ENCODE data around the gene TRIM40. TPM values are rescaled to one million over a fixed set of nuclear protein-coding genes. Genes with fewer than 3 reads are reported as not detected.

TRIM40 gene
- total RNA-seq, 4 donors from 2014 or later = not detected

DNA sequence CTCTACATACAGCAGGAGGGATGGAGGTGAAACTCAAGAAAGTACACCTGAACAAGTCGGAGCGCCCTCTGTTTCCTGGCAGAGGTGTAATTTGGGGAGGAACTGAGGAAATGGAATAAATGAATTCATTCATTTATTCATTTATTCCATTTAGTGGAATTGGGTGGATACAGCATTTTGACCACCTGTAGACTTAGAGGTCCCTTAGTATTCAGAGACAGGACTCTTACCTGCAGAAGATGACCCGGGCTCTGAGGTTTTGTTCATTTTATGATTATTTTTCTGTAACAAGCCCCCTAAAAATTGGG, 32.1 kb upstream of the TRIM40 start:
- H3K9me3 ChIP-seq = no peaks in the 10 kb centered on the region
- H3K27me3 ChIP-seq = no peaks in the 10 kb centered on the region
- no peak overlapping the region for H3K4me3 ChIP-seq (replicated peaks in 1 of 3)
- 34 to 55% methylated on average over 3 of the region's 3 CpGs for WGBS, 2 donors
- H3K4me1 ChIP-seq = peaks cover 14 to 29% of the 10 kb centered on the region in 2 donors
- TF ChIP-seq, protein P1, sequence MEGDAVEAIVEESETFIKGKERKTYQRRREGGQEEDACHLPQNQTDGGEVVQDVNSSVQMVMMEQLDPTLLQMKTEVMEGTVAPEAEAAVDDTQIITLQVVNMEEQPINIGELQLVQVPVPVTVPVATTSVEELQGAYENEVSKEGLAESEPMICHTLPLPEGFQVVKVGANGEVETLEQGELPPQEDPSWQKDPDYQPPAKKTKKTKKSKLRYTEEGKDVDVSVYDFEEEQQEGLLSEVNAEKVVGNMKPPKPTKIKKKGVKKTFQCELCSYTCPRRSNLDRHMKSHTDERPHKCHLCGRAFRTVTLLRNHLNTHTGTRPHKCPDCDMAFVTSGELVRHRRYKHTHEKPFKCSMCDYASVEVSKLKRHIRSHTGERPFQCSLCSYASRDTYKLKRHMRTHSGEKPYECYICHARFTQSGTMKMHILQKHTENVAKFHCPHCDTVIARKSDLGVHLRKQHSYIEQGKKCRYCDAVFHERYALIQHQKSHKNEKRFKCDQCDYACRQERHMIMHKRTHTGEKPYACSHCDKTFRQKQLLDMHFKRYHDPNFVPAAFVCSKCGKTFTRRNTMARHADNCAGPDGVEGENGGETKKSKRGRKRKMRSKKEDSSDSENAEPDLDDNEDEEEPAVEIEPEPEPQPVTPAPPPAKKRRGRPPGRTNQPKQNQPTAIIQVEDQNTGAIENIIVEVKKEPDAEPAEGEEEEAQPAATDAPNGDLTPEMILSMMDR (IDR thresholded peaks at IDR 0.05) = no peak
- TF ChIP-seq POLR2A (IDR thresholded peaks at IDR 0.05) = no peak
- no peak overlapping the region for H3K27ac ChIP-seq
- DNase-seq = no peak
- H3K36me3 ChIP-seq = no peaks in the 10 kb centered on the region
- intact Hi-C loops (cut with DNase I) = loop anchor here (2.0 kb wide), 1 partner anchor 27 kb away; no protein-coding TSS in a partner anchor

DNA sequence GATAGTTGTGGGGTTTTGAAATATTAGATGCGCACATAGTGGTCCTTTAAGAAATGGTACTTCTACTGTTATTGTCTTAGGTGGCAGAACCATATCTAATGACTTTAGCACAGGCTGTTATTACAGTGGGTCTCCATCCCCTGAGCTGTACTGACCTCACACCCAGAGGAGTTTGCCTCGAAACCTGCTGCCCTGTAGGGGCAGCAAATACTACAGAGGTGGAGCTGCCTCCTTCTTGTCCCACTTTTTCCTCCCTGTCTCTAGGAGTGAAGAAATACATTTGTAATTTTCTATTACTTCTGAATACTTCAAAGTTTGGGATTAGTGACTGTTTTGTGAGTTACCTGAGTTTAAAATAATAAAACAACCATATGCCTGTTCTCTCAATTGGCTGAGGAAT, 31.3 kb upstream of the TRIM40 start:
- WGBS, 2 donors = 86 to 93% methylated on average over 2 of the region's 2 CpGs
- H3K27ac ChIP-seq = no peak overlapping the region
- TF ChIP-seq, protein P1 (IDR thresholded peaks at IDR 0.05) = no peak
- TF ChIP-seq POLR2A (IDR thresholded peaks at IDR 0.05) = no peak

DNA sequence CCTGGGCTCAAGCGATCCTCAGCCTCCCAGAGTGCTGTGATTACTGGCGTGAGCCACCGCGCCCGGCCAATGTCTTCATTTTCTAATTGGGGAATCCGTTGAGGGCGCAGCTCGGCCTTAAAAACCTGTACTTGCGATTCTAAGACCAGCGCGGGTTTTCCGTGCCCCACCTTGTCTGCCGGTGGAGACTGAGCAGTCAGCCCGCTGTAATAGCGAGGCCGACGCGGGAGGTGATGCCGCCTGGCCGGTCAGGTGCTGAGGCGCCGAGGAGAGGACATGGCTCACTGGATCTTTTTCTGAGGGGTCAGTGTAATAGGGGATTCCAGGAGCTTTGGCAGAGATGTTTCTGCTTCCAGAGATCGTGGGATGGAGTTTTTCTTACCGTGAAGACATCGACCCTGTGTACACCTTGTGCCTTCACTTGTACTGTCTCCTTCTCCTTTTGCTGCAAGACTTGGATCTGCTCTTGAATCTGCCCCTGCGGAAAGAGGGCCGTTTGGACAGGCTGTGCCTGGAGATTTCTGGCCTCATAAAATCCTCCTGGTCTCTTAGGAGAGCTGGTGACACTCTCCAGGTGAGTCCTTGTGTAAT, 24.6 kb upstream of the TRIM40 start:
- Histone ChIP-seq H3K4me3 (replicated peaks in 1 of 3) (no peak overlapping the region), H3K27me3 (peaks cover 3% of the 10 kb centered on the region), H3K36me3 (no peaks in the 10 kb centered on the region), H3K4me1 (no peaks in the 10 kb centered on the region), H3K9me3 (no peaks in the 10 kb centered on the region), H3K27ac (no peak overlapping the region)
- TF ChIP-seq POLR2A (IDR thresholded peaks at IDR 0.05) = no peak
- DNase-seq = no peak
- intact Hi-C loops (cut with DNase I) = no loop called here
- WGBS, 2 donors = 31 to 43% methylated on average over 24 to 27 of the region's 27 CpGs

More for the DNA sequence above, 31.3 kb upstream of the TRIM40 start:
- no peak for DNase-seq
- no peaks in the 10 kb centered on the region for H3K9me3 ChIP-seq
- H3K4me3 ChIP-seq (replicated peaks in 1 of 3) = no peak overlapping the region
- intact Hi-C loops (cut with DNase I) = loop anchor here (2.0 kb wide), 1 partner anchor 26 kb away; no protein-coding TSS in a partner anchor
- H3K4me1 ChIP-seq = peaks cover 14 to 29% of the 10 kb centered on the region in 2 donors
- H3K27me3 ChIP-seq = no peaks in the 10 kb centered on the region
- no peaks in the 10 kb centered on the region for H3K36me3 ChIP-seq

- no peaks in the 10 kb centered on the region for H3K4me1 ChIP-seq
- peaks cover 3% of the 10 kb centered on the region for H3K27me3 ChIP-seq
- 80 to 81% methylated on average over 10 of the region's 10 CpGs for WGBS, 2 donors
- no peak for TF ChIP-seq POLR2A (IDR thresholded peaks at IDR 0.05)
- TF ChIP-seq, protein P1 (IDR thresholded peaks at IDR 0.05) = no peak
- no peak overlapping the region for H3K27ac ChIP-seq
- H3K4me3 ChIP-seq (replicated peaks in 1 of 3) = no peak overlapping the region
- no peak for DNase-seq
- no peaks in the 10 kb centered on the region for H3K9me3 ChIP-seq
- intact Hi-C loops (cut with DNase I) = no loop called here
- H3K36me3 ChIP-seq = no peaks in the 10 kb centered on the region
Measured at GRCh38 chr6:30112402-30112994, 23.4 kb upstream of the TRIM40 start.

- Histone ChIP-seq H3K9me3 (no peaks in the 10 kb centered on the region), H3K27ac (no peak within 1 kb of the TSS), H3K4me1 (no peaks in the 10 kb centered on the region), H3K36me3 (no peaks in the 10 kb centered on the region), H3K4me3 (replicated peaks in 1 of 3) (no peak within 1 kb of the TSS), H3K27me3 (peaks cover 3% of the 10 kb centered on the region)
- intact Hi-C loops (cut with DNase I) = no loop called here
- TF ChIP-seq, protein P1 (IDR thresholded peaks at IDR 0.05) = no peak
- TF ChIP-seq POLR2A (IDR thresholded peaks at IDR 0.05) = no peak
- no peak for DNase-seq
- 78 to 80% methylated on average over 3 of the region's 3 CpGs for WGBS, 2 donors
Measured at GRCh38 chr6:30113003-30113759, 22.8 kb upstream of the TRIM40 start, which contains the start of gene TRIM31. Gene TRIM31 (minus strand): TSS chr6:30113090. CDS start chr6:30112805, 285 bp downstream.

Data from thyroid gland (tissue), 4 donors.